SK-N-MC (cell line): ENCODE results near the gene PMPCA.

Experiments
- EZH2 ChIP-seq: fragments of 200-600 bp; sonication (generic); IDR thresholded peaks from one replicate; pipeline ENCODE4 v1.6.1; 2017; ENCODE audit warnings: antibody characterized with exemption
- FOXP2 ChIP-seq: optimal IDR thresholded peaks from 2 replicates; pipeline ENCODE3; 2011; ENCODE audit warnings: mild to moderate bottlenecking, moderate library complexity; ENCODE audit not compliant: insufficient read depth; ENCODE audit errors: extremely low read length, control extremely low read depth
- POLR2AphosphoS5 ChIP-seq: IDR thresholded peaks from 2 replicates; pipeline ENCODE4 v1.6.1; 2012; ENCODE audit warnings: mild to moderate bottlenecking, low read depth, low read length, borderline replicate concordance

GRCh38 chr9:136386018-136386417 lies 24.4 kb upstream of the PMPCA start:
- TF ChIP-seq POLR2AphosphoS5 (no peak), EZH2 (no peak), FOXP2 (no peak)
